ENCODE data around the gene PRR16.

PRR16 gene

GRCh38 chr5:120703918-120704587, 240.0 kb downstream of the PRR16 start:
- Histone ChIP-seq H3K9me3 (replicated peaks; ENCODE audit: insufficient read depth, low read length) (no peaks in the 10 kb centered on the region), H3F3A (ENCODE audit: insufficient read depth, low read length) (no peaks in the 10 kb centered on the region), H3K27me3 (replicated peaks; ENCODE audit: insufficient read depth, low read length) (no peaks in the 10 kb centered on the region), H3K4me2 (ENCODE audit: low read depth, low read length) (no peak overlapping the region), H3K36me3 (replicated peaks; ENCODE audit: insufficient read depth, low read length) (no peaks in the 10 kb centered on the region), H3K9ac (ENCODE audit: low read length) (no peak overlapping the region), H3K79me2 (ENCODE audit: low read length) (no peaks in the 10 kb centered on the region), H3K9me2 (replicated peaks; ENCODE audit: insufficient read depth, low read length) (no peaks in the 10 kb centered on the region), H3K4me3 (ENCODE audit: low read length) (no peak overlapping the region), H2AFZ (ENCODE audit: low read length) (no peak overlapping the region), H3K4me1 (ENCODE audit: low read length) (no peaks in the 10 kb centered on the region), H4K20me1 (ENCODE audit: insufficient read depth, low read length) (no peaks in the 10 kb centered on the region), H3K27ac (ENCODE audit: low read length) (no peak overlapping the region)
- DNase-seq = no peak
- TF ChIP-seq EZH2phosphoT487 (IDR thresholded peaks at IDR 0.05; ENCODE audit: low read length) (no peak), CTCF (IDR thresholded peaks at IDR 0.05; ENCODE audit: low read length) (no peak), EZH2 (optimal IDR thresholded peaks at IDR 0.05; ENCODE audit: low read depth, low read length) (no peak)

- Histone ChIP-seq H2AFZ (ENCODE audit: low read length) (no peak overlapping the region), H3K4me3 (ENCODE audit: low read length) (no peak overlapping the region), H3K4me2 (ENCODE audit: low read depth, low read length) (no peak overlapping the region), H3F3A (ENCODE audit: insufficient read depth, low read length) (no peaks in the 10 kb centered on the region), H3K36me3 (replicated peaks; ENCODE audit: insufficient read depth, low read length) (no peaks in the 10 kb centered on the region), H3K27ac (ENCODE audit: low read length) (no peak overlapping the region), H3K9me3 (replicated peaks; ENCODE audit: insufficient read depth, low read length) (no peaks in the 10 kb centered on the region), H3K9me2 (replicated peaks; ENCODE audit: insufficient read depth, low read length) (no peaks in the 10 kb centered on the region), H4K20me1 (ENCODE audit: insufficient read depth, low read length) (no peaks in the 10 kb centered on the region), H3K27me3 (replicated peaks; ENCODE audit: insufficient read depth, low read length) (no peaks in the 10 kb centered on the region), H3K79me2 (ENCODE audit: low read length) (no peaks in the 10 kb centered on the region), H3K9ac (ENCODE audit: low read length) (no peak overlapping the region), H3K4me1 (ENCODE audit: low read length) (no peaks in the 10 kb centered on the region)
- no peak for DNase-seq
- TF ChIP-seq CTCF (IDR thresholded peaks at IDR 0.05; ENCODE audit: low read length) = no peak
- TF ChIP-seq EZH2 (optimal IDR thresholded peaks at IDR 0.05; ENCODE audit: low read depth, low read length) = no peak
- TF ChIP-seq EZH2phosphoT487 (IDR thresholded peaks at IDR 0.05; ENCODE audit: low read length) = no peak
These were observed 242.8 kb downstream of the PRR16 start for GRCh38 chr5:120706877-120707276.

GRCh38 chr5:120717381-120717780, 253.3 kb downstream of the PRR16 start:
- Histone ChIP-seq H3K9ac (ENCODE audit: low read length) (no peak overlapping the region), H3K36me3 (replicated peaks; ENCODE audit: insufficient read depth, low read length) (no peaks in the 10 kb centered on the region), H3K9me3 (replicated peaks; ENCODE audit: insufficient read depth, low read length) (no peaks in the 10 kb centered on the region), H2AFZ (ENCODE audit: low read length) (no peak overlapping the region), H3K4me1 (ENCODE audit: low read length) (no peaks in the 10 kb centered on the region), H3K4me2 (ENCODE audit: low read depth, low read length) (no peak overlapping the region), H3K4me3 (ENCODE audit: low read length) (no peak overlapping the region), H3K27me3 (replicated peaks; ENCODE audit: insufficient read depth, low read length) (no peaks in the 10 kb centered on the region), H3K79me2 (ENCODE audit: low read length) (no peaks in the 10 kb centered on the region), H3K27ac (ENCODE audit: low read length) (no peak overlapping the region), H4K20me1 (ENCODE audit: insufficient read depth, low read length) (no peaks in the 10 kb centered on the region), H3K9me2 (replicated peaks; ENCODE audit: insufficient read depth, low read length) (no peaks in the 10 kb centered on the region), H3F3A (ENCODE audit: insufficient read depth, low read length) (no peaks in the 10 kb centered on the region)
- no peak for TF ChIP-seq CTCF (IDR thresholded peaks at IDR 0.05; ENCODE audit: low read length)
- TF ChIP-seq EZH2 (optimal IDR thresholded peaks at IDR 0.05; ENCODE audit: low read depth, low read length) = no peak
- no peak for TF ChIP-seq EZH2phosphoT487 (IDR thresholded peaks at IDR 0.05; ENCODE audit: low read length)
- DNase-seq = no peak
